ENCODE data around the gene LRRC42.

GRCh38 chr1:53905509-53905908, 40.6 kb upstream of the LRRC42 start:
- TF ChIP-seq, protein P1, sequence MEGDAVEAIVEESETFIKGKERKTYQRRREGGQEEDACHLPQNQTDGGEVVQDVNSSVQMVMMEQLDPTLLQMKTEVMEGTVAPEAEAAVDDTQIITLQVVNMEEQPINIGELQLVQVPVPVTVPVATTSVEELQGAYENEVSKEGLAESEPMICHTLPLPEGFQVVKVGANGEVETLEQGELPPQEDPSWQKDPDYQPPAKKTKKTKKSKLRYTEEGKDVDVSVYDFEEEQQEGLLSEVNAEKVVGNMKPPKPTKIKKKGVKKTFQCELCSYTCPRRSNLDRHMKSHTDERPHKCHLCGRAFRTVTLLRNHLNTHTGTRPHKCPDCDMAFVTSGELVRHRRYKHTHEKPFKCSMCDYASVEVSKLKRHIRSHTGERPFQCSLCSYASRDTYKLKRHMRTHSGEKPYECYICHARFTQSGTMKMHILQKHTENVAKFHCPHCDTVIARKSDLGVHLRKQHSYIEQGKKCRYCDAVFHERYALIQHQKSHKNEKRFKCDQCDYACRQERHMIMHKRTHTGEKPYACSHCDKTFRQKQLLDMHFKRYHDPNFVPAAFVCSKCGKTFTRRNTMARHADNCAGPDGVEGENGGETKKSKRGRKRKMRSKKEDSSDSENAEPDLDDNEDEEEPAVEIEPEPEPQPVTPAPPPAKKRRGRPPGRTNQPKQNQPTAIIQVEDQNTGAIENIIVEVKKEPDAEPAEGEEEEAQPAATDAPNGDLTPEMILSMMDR (IDR thresholded peaks at IDR 0.05), result no peak
- no peak for TF ChIP-seq POLR2A (IDR thresholded peaks at IDR 0.05)
